GM12875 (cell line): ENCODE data around the gene CYP2U1.
"Not testable (repeated sequence)": the region's sequence is repeated elsewhere in the genome, so short reads cannot be mapped to it uniquely, and the experiment has no call there.

Source experiments
- H3K4me3 ChIP-seq: one replicate; pipeline ENCODE4 v1.5.1; 2011; ENCODE audit warnings: low read depth, low read length, control low read depth
- CTCF ChIP-seq: IDR thresholded peaks from 2 replicates; pipeline ENCODE4 v1.5.1; 2011; ENCODE audit warnings: low read depth, mild to moderate bottlenecking, control low read depth, inconsistent platforms, low read length, moderate library complexity, borderline replicate concordance; ENCODE audit not compliant: insufficient read depth

Gene CYP2U1

GRCh38 chr4:107902715-107903114 lies 28.6 kb upstream of the CYP2U1 start:
- no peak overlapping the region for H3K4me3 ChIP-seq
- no peak for TF ChIP-seq CTCF

DNA sequence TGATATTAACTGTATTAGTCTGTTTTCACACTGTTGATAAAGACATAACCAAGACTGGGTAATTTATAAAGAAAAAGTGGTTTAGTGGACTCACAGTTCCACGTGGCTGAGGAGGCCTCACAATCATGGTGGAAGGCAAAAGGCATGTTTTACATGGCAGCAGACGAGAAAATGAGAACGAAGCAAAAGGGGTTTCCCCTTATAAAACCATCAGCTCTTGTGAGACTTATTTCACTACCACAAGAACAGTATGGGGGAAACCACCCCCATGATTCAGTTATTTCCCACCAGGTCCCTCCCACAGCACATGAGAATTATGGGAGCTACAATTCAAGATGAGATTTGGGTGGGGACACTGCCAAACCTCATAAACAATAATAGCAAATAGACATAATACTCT lies 26.3 kb upstream of the CYP2U1 start:
- not testable (repeated sequence) for H3K4me3 ChIP-seq

DNA sequence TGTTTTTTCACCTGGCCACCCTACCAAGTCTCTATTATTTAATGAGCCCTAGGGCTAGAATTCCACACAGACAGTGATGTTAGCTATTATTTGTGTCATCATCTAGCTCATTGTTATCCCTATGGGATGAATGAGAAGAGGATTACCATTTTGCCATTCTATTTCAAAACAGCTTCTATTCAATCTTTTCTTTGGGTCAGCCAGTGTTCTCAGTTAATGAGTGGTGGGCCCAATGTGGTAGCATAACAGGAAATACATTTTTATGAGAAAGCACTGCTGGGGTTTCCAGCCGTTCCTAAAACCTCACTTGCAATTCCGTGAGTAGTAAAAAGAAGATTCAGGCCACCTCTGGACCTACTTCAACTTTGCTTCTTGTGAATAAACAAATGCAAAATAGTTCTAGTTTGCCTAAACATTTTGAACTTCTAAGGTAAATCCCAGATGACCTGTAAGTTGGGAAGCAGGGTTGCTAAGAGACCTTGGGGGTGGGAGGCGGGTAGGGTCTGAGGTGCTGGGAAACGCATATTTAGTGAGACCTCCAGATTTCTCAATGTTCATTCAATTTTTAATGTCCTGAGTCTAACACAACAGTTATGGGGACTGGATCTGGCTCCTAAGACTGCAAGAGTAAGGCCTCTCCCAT lies 24.8 kb upstream of the CYP2U1 start:
- no peak overlapping the region for H3K4me3 ChIP-seq
- no peak for TF ChIP-seq CTCF

DNA sequence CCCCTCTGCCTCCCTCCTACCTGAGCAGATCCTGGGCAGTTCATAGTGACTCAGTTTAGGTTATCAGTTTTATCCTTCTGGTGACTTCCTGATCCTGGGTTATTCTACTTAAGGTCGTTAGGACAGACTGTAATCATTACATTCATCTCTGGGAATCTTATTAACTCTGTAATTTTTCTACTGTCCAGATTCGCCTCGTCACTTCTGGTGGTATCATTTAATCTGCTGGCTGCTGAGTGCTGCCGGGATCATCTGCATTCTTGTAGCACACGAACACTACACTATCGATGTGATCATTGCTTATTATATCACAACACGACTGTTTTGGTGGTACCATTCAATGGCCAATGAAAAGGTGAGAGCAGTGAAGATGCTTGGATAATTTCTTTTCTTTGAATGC lies 23.0 kb upstream of the CYP2U1 start:
- H3K4me3 ChIP-seq = no peak overlapping the region
- TF ChIP-seq CTCF = no peak

DNA sequence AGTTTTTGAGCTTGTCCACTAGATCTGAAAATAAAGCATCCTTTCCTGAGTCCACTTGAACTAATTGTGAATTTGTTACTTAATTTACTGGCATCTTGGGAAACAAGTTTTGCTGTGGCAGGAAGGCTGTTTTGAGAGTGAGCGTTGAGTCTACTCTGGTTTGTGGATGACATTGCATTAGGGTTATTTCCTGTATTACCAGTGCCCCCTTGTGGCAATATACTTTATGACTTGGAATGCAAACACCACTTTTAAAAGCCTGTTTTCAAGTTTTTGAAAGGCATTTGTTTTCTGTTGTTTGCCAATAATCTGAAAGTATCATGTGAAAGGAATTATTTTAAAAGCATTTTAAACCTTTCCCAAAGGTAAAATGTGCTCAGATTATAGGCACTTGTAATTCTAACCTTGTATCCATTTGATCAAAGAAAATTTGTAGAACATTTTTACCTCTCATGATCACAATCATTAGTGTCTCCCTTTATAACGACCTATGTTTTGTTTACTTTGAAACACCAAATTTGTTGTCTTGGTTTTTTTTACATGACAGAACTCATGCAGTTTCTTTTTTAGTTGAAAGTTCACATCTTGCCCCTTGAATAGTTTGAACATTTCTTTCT lies 18.0 kb upstream of the CYP2U1 start:
- peak; percentile 52; the same call in 1 of the 2 replicates for TF ChIP-seq CTCF
- no peak overlapping the region for H3K4me3 ChIP-seq

GRCh38 chr4:107915220-107915619 lies 16.1 kb upstream of the CYP2U1 start:
- no peak for TF ChIP-seq CTCF
- H3K4me3 ChIP-seq = no peak overlapping the region

- no peak overlapping the region for H3K4me3 ChIP-seq
- no peak for TF ChIP-seq CTCF
Measured at GRCh38 chr4:107916623-107917022, 14.7 kb upstream of the CYP2U1 start.
